ENCODE measurements around the gene TPRN. TPM values are rescaled to one million over a fixed set of nuclear protein-coding genes. Genes with fewer than 3 reads are reported as not detected.

TPRN gene
- total RNA-seq, 1 donor from 2014 or later, result 19.7 TPM

DNA sequence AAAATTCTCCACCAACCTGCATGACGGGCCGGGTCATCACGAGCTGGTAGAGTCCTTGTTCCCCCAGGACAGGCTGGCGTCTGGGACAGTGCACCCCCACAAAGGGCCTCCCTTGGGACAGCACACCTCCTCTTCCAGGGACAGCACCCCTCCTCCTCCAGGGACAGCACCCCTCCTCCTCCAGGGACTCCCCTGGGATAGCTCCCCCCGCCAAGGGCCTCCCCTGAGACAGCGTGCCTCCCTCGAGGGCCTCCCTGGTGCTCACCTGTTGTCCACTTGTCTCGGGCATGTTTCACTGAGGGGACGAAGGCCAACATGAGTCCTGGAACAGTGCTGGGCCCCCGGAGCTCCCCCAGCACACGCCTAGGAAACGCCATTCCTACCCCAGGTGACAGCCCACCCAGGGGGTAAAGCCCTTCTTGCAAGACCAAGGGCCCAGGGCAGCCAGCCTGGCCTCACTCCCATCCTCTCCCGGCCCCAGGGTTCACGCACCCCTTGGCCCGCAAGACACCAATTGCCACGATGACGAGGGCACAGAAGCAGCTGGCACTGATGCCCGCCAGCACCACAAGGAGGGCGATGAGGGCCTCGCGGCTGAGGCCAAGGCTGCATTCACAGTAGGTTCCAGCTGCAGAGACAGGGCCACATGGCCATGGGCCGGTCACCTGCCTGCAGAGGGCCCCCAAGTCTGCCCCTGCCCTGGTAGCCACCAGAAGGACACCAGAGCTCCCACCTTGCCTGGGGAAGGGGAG is 29.2 kb downstream of the TPRN start:
- peaks cover 3% of the 10 kb centered on the region for H3K4me1 Mint-ChIP-seq (ENCODE audit: low read depth)
- DNase-seq (ENCODE audit: low spot score), result no peak
- H3K27ac Mint-ChIP-seq (ENCODE audit: unreplicated experiment), result no peak overlapping the region
- TF ChIP-seq, protein P1, sequence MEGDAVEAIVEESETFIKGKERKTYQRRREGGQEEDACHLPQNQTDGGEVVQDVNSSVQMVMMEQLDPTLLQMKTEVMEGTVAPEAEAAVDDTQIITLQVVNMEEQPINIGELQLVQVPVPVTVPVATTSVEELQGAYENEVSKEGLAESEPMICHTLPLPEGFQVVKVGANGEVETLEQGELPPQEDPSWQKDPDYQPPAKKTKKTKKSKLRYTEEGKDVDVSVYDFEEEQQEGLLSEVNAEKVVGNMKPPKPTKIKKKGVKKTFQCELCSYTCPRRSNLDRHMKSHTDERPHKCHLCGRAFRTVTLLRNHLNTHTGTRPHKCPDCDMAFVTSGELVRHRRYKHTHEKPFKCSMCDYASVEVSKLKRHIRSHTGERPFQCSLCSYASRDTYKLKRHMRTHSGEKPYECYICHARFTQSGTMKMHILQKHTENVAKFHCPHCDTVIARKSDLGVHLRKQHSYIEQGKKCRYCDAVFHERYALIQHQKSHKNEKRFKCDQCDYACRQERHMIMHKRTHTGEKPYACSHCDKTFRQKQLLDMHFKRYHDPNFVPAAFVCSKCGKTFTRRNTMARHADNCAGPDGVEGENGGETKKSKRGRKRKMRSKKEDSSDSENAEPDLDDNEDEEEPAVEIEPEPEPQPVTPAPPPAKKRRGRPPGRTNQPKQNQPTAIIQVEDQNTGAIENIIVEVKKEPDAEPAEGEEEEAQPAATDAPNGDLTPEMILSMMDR (IDR thresholded peaks at IDR 0.05), result no peak
- no peaks in the 10 kb centered on the region for H3K36me3 Mint-ChIP-seq (ENCODE audit: low read depth)
- H3K27me3 Mint-ChIP-seq (ENCODE audit: low read depth), result peaks cover 13% of the 10 kb centered on the region
- H3K9me3 Mint-ChIP-seq (ENCODE audit: low read depth), result no peaks in the 10 kb centered on the region
- no peak overlapping the region for H3K4me3 Mint-ChIP-seq (ENCODE audit: unreplicated experiment)

DNA sequence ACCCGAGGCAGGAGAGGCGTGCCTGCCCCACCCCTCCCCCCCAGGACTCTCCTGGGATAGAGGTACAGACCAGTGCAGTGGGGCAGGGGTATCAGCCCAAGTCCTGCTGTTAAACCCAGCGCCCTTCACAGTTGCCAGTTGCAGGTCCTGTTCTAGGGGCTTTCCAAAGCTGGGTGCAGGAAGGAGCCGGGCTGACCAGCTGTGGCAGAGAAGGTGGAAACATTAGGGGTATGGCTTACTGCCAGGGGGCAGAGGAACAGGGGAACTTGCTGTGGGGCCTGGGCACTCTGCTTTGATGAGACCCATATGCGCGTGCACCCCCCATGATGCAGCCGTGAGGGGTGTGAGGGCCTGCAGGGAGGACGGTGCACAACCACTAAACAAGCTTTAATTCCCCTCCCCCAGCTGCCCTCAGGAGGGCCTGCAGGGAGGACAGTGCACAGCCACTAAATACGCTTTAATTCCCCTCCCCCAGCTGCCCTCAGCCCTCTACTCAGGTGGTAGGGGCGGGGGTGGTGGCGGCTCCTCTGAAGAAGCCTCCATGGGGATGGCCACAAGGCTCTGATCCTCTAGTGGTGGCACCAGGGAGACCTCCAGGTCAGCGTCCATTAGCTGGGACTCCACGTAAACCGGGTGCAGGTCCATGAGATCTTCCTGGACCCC is 29.9 kb downstream of the TPRN start:
- no peak for DNase-seq (ENCODE audit: low spot score)
- H3K27me3 Mint-ChIP-seq (ENCODE audit: low read depth), result peaks cover 13% of the 10 kb centered on the region

DNA sequence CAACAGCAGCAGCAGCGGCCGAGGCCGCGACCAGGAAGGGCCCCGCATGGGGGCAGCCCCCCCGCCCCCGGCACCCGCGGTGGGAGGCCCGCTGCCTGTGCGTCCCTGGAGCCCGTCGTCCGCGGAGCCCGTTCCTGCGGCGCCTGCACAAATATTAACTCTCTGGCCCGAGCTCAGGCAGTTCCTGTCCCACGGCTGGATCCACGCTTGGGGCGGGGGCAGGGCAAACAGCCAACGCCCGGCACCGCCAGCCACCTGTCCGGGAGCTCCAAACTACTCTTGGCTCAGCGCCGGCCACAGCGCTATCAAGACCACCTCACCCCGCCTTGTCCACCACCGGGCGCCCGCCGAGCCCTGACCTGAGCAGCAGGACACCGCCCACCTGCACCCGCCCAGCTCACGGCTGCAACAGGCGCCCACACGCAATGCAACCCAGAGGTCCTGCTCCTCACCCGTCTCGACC is 30.6 kb downstream of the TPRN start, which contains the start of gene LRRC26:
LRRC26 (minus strand) TSS at position 156 of the 463 bp plus-strand sequence; CDS start at position 48, 108 bp downstream.
- Mint-ChIP-seq H3K4me1 (ENCODE audit: low read depth) (peaks cover 3% of the 10 kb centered on the region), H3K27me3 (ENCODE audit: low read depth) (peaks cover 19% of the 10 kb centered on the region), H3K36me3 (ENCODE audit: low read depth) (no peaks in the 10 kb centered on the region), H3K4me3 (ENCODE audit: unreplicated experiment) (peak within 1 kb of the TSS; percentile 55), H3K27ac (ENCODE audit: unreplicated experiment) (no peak within 1 kb of the TSS), H3K9me3 (ENCODE audit: low read depth) (no peaks in the 10 kb centered on the region)
- DNase-seq (ENCODE audit: low spot score), result no peak
- TF ChIP-seq, protein P1 (IDR thresholded peaks at IDR 0.05), result no peak

More for the DNA sequence above, 29.9 kb downstream of the TPRN start:
- TF ChIP-seq, protein P1 (IDR thresholded peaks at IDR 0.05), result no peak
- H3K27ac Mint-ChIP-seq (ENCODE audit: unreplicated experiment), result no peak overlapping the region
- no peak overlapping the region for H3K4me3 Mint-ChIP-seq (ENCODE audit: unreplicated experiment)
- no peaks in the 10 kb centered on the region for H3K9me3 Mint-ChIP-seq (ENCODE audit: low read depth)
- H3K36me3 Mint-ChIP-seq (ENCODE audit: low read depth), result no peaks in the 10 kb centered on the region
- peaks cover 3% of the 10 kb centered on the region for H3K4me1 Mint-ChIP-seq (ENCODE audit: low read depth)

DNA sequence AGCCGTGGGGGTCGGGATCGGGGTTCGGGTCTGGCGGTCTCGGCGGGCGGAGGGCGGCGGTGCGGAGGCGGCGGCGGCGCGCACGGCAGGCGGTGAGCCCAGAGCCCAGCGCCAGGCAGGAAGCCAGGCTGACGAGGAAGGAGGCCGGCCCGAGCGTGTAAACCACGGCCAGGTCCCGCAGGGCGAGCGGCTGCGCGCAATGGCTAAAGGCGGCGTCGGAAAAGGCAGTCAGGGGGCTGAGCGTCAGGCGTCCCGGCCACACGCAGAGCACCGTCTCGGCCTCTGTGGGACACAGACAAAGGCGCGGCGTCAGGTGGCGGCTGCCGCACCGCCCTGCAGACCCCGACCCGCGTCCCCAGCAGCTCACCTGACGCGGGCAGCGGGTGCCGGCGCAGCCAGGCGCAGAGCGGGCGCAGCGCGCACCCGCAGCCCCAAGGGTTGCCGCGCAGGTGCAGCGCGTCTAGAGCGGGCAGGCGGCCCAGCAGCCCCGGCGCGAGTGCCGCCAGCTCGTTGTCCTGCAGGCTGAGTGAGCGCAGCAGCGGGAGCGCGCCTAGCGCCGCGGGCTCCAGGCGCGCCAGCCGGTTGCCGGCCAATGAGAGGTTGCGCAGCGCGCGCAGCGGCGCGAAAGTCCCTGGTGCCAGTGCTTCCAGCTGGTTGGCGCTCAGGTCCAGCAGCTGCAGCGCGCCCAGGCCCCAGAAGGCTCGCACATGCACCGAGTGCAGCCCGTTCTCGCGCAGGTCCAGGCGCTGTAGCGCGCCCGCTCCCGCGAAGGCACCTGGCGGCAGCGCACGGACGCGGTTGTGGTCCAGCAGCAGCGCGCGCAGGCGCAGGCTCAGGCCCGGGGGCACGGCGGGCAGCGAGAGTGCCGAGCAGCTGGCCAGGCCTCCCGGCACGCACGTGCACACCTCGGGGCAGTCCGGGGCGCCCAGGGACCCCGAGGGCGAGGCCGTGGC is 31.4 kb downstream of the TPRN start:
- H3K9me3 Mint-ChIP-seq (ENCODE audit: low read depth), result no peaks in the 10 kb centered on the region

More for the DNA sequence above, 31.4 kb downstream of the TPRN start:
- Mint-ChIP-seq H3K27me3 (ENCODE audit: low read depth) (peaks cover 25% of the 10 kb centered on the region), H3K4me3 (ENCODE audit: unreplicated experiment) (peak overlapping the region; percentile 55), H3K4me1 (ENCODE audit: low read depth) (peaks cover 3% of the 10 kb centered on the region), H3K36me3 (ENCODE audit: low read depth) (no peaks in the 10 kb centered on the region), H3K27ac (ENCODE audit: unreplicated experiment) (no peak overlapping the region)
- TF ChIP-seq, protein P1 (IDR thresholded peaks at IDR 0.05), result no peak
- no peak for DNase-seq (ENCODE audit: low spot score)
